Stimulated activated CD8-positive, alpha-beta memory T cell treated with anti-CD3 and anti-CD28 coated beads, Interleukin-12 subunit alpha, Interleukin-12 subunit beta, amount 100 ng/mL, for 4 hours (primary cell): ENCODE results near the gene AOC1.

Source experiments
- DNase-seq: peaks from one replicate; pipeline ENCODE4 v3.0.0-alpha.2; 2020; ENCODE audit warnings: low read depth

AOC1 gene

GRCh38 chr7:150857276-150858055 lies 5.1 kb downstream of the AOC1 start:
- DNase-seq, result no peak

- no peak for DNase-seq
Observed at GRCh38 chr7:150858236-150859197, 6.2 kb downstream of the AOC1 start.

- DNase-seq, result no peak
Observed at GRCh38 chr7:150860291-150860977, 8.1 kb downstream of the AOC1 start.

GRCh38 chr7:150860978-150861295 lies 8.6 kb downstream of the AOC1 start:
- no peak for DNase-seq

GRCh38 chr7:150862356-150862755 lies 10.0 kb downstream of the AOC1 start:
- no peak for DNase-seq

GRCh38 chr7:150863946-150864345 lies 11.6 kb downstream of the AOC1 start:
- no peak for DNase-seq

DNA sequence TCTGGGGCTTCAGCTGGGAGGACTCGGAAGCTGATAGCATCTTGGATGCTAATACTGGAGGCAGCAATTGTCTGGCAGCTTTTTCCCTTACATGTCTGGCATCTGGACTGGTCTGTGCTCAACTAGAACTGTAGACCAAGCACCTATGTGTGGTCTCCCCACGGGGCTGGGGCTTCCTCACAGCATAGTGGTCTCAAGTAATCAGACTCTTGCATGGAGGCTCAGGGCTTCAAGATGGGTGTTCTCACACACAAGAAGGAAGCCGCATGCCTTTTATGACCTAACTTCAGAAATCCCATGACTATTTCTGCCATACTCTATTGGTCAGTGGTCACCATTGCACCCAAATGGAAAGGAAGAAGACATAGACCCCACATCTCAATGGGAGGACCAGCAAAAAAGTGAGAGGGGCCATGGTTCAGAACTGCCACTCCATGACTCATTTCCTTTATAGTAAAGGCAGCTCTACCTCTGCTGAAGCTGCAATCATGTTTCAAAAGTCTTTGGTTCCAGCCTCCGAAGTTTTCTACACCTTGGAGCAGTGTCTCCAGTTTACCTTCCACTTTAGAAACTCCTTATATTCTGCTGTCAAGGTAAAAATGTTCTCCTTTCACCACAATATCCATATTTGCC lies 14.7 kb downstream of the AOC1 start:
- DNase-seq, result no peak

DNA sequence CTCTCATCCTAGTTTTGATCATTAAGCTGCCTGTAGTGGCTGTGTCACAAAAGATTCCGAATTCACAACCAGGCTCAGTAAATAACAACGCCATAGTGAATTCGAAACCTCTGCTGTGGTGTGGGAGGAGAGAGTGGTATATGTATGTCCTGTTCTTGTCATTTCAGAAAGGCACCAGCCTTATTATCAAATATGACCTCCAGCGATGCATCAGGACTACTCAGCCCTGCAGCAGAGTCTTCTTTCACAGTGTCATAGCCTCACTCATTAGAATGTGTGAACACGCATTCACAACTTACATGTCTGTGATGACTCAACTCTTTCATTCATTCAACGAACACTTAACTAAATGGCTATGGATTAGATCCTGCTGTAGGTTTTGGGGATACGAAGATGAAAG lies 15.3 kb downstream of the AOC1 start:
- DNase-seq, result no peak

DNA sequence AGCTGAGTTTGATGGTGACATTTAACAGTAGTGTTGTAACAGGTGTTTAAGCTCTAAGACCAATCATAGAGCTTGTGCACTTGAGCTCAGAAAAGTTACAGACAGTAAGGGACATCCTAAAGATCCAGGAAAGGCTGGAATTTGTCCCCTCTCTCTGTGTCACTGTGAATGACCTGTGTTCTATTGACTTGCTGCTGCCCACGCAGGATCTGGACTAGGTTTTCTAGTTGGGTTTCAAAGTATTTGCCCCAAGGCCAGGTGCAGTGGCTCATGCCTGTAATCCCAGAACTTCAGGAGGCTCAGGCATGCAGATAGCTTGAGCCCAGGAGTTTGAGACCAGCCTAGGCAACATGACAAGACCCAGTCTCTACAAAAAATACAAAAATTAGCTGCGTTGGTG lies 17.1 kb downstream of the AOC1 start:
- DNase-seq, result no peak

- no peak for DNase-seq
Observed at GRCh38 chr7:150871601-150872000, 19.3 kb downstream of the AOC1 start.

GRCh38 chr7:150874401-150875198 lies 22.3 kb downstream of the AOC1 start:
- no peak for DNase-seq

DNA sequence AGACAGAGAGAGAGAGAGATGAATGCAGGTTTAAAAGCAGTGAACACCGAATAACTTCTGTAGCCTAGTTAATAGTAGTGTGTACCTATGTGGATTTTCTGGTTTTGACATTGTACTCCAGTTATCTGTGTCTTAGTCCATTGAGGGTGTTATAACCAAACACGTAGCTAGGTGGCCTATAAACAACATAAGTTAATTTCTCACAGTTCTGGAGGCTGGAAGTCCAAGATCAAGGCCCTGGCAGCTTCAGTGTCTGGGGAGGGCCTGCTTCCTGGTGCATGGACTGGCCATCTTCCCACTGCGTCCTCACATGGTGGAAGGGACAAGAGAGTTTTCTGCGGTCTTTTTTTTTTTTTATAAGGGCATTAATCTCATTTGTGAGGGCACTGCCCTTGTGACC lies 23.5 kb downstream of the AOC1 start:
- DNase-seq, result no peak

DNA sequence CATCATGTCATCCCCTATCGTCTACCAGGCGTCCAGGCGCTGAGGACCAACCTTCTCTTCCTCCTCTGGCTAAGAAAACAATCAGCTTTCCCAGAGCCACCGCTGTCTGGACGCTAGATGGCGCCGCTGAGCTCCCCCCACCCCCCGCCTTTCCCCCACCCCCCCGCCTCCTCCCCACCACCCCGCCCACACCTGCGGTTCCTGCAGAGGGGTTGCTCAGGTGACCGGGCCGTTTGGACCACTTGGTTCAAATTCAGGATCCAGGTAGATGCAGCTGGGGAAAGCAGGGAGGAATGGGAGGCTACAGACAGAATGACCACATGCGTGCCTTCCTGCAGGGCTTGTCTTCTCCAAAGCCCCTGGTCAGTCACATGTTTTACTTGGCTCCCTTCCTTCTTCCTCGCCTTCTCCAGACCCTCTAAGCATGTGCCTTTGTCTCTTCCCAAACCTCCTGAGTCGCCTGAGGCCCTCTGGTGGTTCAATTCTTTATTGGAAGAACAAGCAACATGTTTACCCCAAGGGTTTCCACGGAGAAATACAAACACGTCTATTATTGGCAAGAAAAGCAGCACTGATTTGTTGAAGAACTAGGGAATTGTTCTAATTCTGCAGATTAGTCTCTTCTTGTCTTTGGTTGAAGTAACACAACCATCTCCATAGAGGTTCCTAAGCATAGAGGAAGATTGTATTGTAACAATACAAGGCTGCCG lies 24.7 kb downstream of the AOC1 start:
- no peak for DNase-seq

- no peak for DNase-seq
Observed at GRCh38 chr7:150877536-150877935, 25.2 kb downstream of the AOC1 start.

DNA sequence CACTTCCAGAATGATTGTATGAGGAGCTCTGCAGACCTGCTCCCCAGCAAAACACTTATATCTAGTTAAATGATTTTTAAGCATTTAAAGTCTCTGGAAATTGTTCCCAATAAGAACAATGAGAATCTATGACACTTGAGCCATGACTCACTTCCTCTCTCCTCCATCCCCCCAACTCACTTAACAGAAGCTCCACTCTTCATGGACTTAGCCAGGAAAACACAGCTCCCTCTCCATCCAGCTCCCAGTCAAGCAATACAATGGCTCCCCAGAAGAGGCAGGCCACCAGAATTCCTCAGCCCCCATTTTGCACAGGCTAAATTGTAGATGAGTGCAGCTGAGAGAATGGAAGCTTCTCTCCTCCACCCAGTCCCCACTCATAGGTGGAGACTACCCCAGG lies 27.0 kb downstream of the AOC1 start:
- DNase-seq, result no peak

DNA sequence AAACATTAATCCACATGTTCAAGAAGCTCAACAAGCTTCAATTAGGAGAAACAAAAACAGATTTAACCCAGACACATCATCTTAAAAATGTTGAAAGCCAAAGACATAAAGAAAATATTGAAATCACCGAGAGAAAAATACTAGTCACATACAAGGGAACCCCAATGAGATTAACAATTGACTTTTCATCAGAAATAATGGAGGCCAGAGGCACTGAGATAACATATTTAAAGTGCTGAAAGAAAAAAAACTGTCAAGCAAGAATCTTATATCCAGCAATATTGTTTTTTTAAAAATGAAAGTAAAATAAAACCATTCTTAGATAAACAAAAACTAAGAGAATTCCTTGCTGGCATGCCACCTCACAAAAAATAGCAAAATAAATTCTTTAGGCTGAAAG lies 28.9 kb downstream of the AOC1 start:
- no peak for DNase-seq

DNA sequence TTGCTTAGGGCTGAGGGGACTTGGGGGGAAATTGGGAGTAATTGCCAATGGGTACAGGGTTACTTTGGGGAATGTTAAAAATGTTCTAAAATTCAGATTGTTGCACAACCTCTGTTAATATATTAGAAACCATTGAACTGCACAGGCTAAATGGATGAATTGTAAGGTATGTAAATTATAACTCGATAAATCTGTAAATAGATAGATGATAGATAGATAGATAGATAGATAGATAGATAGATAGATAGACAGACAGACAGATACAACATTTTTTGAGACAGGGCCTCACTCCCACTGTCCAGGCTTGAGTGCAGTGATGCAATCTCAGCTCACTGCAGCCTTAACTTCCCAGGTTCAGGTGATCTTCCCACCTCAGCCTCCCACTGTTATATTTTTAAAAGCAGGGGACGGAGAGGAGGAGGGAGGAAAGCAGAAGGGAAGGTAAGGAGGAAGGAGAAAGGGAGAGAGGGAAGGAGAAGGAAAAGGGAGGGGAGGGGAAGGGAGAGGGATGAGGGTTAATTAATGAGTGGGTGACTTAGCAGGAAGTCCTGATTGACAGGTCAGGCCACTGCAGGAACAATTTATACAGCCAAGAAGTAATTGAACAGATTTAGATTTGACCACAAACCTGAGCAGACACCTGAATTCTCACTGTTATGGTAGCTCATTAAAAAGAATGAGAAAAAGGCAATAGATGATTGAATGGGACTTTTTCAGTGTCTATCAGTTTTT lies 38.7 kb downstream of the AOC1 start:
- DNase-seq, result no peak

- no peak for DNase-seq
Observed at GRCh38 chr7:150891740-150892139, 39.4 kb downstream of the AOC1 start.

DNA sequence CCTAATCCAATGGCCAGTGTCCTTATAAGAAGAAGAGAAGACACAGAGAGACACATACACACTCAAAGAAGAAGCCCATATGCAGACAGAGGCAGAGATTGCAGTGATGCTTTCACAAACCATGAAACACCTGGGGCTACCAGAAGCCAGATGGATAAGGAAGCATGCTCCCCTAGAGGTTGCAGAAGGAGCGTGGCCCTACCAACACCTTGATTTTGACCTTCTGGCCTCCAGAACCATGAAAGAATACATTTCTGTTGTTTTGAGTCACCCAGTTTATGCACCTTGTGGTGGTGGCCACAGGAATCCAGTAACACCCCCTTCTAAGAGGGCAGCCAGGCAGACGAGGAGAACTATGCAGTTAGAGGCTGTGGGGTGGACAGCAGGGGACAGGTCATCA lies 43.5 kb downstream of the AOC1 start:
- DNase-seq, result no peak

DNA sequence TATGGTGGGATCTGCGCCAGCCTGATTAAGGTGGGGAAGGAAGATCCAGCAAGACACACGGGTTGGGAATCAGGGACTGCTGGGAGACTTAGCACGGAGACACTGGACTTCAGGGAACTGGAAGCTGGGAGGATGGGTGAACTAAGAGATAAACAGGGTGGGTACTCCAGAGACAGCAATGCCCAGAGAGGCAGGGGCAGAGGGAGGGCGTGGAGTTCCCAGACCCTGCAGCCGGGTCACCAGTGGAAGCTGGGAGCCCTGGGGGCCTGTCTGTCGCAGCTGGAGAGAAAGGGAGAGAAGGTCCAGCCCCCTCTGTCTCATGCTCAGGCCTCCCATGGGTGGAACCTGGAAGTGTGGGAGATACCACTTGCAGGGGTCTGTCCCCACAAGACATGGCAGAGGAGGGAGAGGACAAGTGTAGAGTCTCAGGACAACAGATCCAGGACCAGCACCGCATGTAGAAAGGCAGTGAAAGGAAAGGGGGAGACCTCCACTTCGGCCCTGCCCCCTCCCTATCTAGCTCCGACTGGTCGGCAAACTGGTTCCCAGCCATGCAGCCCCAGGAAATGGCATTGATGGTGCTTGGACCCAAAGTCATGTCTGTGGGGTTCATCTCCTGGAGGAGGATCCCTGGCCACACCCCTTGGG lies 44.4 kb downstream of the AOC1 start:
- DNase-seq, result no peak
